Measurements from ENCODE around the gene TOM1L2.

The TOM1L2 gene

DNA sequence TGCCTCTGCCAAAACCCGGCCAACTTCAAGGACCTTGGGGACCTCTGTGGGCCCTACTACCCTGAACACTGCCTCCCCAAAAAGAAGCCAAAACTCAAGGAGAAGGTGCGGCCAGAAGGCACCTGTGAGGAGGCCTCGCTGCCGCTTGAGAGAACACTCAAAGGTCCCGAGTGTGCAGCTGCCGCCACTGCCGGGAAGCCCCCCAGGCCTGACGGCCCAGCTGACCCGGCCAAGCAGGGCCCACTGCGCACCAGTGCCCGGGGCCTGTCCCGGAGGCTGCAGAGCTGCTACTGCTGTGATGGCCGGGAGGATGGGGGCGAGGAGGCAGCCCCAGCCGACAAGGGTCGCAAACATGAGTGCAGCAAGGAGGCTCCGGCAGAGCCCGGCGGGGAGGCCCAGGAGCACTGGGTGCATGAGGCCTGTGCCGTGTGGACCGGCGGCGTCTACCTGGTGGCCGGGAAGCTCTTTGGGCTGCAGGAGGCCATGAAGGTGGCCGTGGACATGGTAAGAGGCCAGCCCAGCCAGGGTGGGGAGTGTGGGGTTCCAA, 174.1 kb downstream of the TOM1L2 start:
- no peak for DNase-seq

DNA sequence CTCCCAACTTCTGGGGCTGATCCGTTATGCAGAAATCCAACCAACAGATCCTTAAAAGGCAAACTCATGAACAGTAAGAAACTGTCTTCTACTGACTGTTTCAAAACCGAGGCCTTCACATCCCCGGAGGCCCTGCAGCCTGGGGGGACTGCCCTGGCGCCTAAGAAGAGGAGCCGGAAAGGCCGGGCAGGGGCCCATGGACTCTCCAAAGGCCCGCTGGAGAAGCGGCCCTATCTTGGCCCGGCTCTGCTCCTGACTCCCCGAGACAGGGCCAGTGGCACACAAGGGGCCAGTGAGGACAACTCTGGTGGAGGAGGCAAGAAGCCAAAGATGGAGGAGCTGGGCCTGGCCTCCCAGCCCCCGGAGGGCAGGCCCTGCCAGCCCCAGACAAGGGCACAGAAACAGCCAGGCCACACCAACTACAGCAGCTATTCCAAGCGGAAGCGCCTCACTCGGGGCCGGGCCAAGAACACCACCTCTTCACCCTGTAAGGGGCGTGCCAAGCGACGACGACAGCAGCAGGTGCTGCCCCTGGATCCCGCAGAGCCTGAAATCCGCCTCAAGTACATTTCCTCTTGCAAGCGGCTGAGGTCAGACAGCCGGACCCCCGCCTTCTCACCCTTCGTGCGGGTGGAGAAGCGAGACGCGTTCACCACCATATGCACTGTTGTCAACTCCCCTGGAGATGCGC, 174.9 kb downstream of the TOM1L2 start:
- DNase-seq = no peak

DNA sequence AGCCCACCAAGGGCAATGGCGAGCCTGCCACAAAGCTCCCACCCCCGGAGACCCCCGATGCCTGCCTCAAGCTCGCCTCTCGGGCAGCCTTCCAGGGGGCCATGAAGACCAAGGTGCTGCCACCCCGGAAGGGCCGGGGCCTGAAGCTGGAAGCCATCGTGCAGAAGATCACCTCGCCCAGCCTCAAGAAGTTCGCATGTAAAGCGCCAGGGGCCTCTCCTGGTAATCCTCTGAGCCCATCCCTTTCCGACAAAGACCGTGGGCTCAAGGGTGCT, 175.5 kb downstream of the TOM1L2 start:
- DNase-seq = no peak

DNA sequence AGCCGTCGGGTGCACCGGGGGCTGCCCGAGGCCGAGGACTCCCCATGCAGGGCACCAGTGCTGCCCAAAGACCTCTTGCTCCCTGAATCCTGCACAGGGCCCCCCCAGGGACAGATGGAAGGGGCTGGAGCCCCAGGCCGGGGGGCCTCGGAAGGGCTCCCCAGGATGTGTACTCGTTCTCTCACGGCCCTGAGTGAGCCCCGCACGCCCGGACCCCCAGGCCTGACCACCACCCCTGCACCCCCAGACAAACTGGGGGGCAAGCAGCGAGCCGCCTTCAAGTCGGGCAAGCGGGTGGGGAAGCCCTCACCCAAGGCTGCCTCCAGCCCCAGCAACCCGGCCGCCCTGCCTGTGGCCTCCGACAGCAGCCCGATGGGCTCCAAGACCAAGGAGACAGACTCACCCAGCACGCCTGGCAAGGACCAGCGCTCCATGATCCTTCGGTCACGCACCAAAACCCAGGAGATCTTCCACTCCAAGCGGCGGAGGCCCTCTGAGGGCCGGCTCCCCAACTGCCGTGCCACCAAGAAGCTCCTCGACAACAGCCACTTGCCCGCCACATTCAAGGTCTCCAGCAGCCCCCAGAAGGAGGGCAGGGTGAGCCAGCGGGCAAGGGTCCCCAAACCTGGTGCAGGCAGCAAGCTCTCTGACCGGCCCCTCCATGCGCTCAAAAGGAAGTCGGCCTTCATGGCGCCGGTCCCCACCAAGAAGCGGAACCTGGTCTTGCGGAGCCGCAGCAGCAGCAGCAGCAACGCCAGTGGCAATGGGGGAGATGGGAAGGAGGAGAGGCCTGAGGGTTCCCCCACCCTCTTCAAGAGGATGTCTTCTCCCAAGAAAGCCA, 176.0 kb downstream of the TOM1L2 start:
- no peak for DNase-seq

DNA sequence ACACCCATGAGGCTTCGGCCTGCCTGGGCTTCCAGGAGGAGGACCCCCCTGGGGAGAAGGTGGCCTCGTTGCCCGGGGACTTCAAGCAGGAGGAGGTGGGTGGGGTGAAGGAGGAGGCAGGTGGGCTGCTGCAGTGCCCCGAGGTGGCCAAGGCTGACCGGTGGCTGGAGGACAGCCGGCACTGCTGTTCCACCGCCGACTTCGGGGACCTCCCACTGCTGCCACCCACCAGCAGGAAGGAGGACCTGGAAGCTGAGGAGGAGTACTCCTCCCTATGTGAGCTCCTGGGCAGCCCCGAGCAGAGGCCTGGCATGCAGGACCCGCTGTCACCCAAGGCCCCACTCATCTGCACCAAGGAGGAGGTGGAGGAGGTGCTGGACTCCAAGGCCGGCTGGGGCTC, 176.9 kb downstream of the TOM1L2 start:
- DNase-seq = no peak

DNA sequence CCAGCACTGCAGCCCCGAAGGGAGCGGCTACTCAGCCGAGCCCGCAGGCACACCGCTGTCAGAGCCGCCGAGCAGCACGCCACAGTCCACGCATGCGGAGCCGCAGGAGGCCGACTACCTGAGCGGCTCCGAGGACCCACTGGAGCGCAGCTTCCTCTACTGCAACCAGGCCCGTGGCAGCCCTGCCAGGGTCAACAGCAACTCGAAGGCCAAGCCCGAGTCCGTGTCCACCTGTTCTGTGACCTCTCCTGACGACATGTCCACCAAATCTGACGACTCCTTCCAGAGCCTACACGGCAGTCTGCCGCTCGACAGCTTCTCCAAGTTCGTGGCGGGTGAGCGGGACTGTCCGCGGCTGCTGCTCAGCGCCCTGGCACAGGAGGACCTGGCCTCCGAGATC, 177.8 kb downstream of the TOM1L2 start:
- no peak for DNase-seq
